ENCODE data around the gene KSR2.
"Not testable (repeated sequence)": the region's sequence is repeated elsewhere in the genome, so short reads cannot be mapped to it uniquely, and the experiment has no call there.

KSR2 gene

DNA sequence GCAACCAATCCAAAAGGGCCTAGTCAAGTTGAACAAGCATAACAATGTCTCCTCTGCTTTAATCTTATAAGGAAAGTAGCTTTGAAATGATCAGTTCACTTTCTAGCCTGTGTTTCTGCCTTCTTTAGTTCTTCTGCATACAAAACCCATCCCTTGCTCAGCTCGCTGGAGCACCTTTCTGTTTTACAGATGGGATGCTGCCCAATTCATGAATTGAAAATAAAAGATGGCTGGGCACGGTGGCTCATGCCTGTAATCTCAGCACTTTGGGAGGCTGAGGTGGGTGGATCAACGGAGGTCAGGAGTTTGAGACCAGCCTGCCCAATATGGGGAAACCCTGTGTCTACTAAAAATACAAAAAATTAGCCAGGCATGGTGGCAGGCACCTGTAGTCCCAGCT is 43.2 kb upstream of the KSR2 start:
- TF ChIP-seq, protein P1, sequence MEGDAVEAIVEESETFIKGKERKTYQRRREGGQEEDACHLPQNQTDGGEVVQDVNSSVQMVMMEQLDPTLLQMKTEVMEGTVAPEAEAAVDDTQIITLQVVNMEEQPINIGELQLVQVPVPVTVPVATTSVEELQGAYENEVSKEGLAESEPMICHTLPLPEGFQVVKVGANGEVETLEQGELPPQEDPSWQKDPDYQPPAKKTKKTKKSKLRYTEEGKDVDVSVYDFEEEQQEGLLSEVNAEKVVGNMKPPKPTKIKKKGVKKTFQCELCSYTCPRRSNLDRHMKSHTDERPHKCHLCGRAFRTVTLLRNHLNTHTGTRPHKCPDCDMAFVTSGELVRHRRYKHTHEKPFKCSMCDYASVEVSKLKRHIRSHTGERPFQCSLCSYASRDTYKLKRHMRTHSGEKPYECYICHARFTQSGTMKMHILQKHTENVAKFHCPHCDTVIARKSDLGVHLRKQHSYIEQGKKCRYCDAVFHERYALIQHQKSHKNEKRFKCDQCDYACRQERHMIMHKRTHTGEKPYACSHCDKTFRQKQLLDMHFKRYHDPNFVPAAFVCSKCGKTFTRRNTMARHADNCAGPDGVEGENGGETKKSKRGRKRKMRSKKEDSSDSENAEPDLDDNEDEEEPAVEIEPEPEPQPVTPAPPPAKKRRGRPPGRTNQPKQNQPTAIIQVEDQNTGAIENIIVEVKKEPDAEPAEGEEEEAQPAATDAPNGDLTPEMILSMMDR (IDR thresholded peaks at IDR 0.05; ENCODE audit: borderline replicate concordance, control extremely low read depth, extremely low read depth, insufficient read depth, missing control alignments) = no peak
- no peak for DNase-seq (ENCODE audit: low spot score)
- in situ Hi-C loops (cut with MboI; ENCODE audit: low sequenced_read_pairs, unreplicated experiment) = no loop called here

DNA sequence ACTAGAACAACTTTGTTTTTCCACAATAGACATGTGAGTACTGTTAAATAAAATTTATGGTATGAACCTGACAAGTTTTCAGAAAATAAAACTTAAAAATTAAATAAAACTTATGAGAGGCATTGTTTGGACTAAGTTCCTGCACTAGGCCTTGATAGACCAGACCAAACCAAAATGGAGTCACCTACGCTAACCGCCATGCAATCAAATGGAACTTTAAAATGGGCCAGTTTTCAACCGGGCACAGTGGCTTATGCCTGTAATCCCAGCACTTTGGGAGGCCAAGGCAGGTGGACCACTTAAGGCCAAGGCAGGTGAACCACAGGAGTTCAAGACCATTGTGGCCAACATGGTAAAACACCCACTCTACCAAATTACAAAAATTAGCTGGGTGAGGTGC is 42.6 kb upstream of the KSR2 start:
- DNase-seq (ENCODE audit: low spot score) = no peak
- in situ Hi-C loops (cut with MboI; ENCODE audit: low sequenced_read_pairs, unreplicated experiment) = no loop called here
- TF ChIP-seq, protein P1 (IDR thresholded peaks at IDR 0.05; ENCODE audit: borderline replicate concordance, control extremely low read depth, extremely low read depth, insufficient read depth, missing control alignments) = no peak

DNA sequence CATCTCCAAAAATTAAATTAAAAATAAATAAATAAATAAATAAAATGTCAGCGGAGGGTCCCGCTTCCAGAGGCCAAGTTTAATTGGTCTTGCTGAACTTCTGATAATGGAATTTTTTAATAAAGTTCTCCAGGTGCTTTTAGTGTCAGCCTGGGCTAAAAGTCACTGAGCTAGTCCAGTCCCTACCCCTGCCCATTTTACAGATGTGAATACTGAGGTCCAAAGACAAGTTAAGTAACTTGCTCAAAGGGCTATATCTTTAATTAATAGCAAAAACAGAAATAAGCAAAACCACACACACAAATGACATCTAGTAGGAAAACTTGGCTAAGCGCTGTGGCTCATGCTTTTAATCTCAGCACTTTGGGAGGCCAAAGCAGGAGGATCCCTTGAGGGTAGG is 42.1 kb upstream of the KSR2 start:
- TF ChIP-seq, protein P1 (IDR thresholded peaks at IDR 0.05; ENCODE audit: borderline replicate concordance, control extremely low read depth, extremely low read depth, insufficient read depth, missing control alignments) = no peak
- in situ Hi-C loops (cut with MboI; ENCODE audit: low sequenced_read_pairs, unreplicated experiment) = no loop called here
- no peak for DNase-seq (ENCODE audit: low spot score)

DNA sequence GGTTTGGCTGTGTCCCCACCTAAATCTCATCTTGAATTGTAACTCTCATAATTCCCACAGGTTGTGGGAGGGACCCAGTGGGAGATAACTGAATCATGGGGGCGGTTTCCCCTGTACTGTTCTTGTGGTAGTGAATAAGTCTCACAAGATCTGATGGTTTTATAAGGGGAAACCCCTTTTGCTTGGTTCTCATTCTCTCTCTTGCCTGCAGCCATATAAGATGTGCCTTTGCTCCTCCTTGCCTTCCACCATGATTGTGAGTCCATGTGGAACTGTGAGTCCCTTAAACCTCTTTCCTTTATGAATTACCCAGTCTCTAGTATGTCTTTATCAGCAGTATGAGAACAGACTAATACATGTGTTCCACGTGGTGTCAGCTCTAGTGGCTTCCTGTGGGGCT is 31.0 kb upstream of the KSR2 start:
- in situ Hi-C loops (cut with MboI; ENCODE audit: low sequenced_read_pairs, unreplicated experiment) = not testable (repeated sequence)

DNA sequence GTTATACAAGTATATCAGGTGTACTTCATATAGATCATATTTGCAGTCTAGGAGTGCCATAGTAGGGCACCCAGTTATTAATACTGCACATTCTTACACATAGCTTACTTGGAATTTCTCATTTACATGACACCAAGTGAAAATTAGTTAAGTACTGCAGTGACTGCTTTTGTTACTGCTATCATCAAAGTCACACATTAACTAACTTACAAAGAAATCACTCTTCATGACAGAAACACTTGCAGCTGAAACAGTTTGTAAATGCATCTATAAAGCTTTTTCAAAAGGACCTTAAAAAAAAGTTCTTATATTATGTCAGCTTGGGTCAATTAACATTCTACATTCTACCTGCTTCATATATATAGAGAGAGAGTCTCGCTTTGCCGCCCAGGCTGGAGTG is 29.9 kb upstream of the KSR2 start:
- TF ChIP-seq, protein P1 (IDR thresholded peaks at IDR 0.05; ENCODE audit: borderline replicate concordance, control extremely low read depth, extremely low read depth, insufficient read depth, missing control alignments) = no peak
- in situ Hi-C loops (cut with MboI; ENCODE audit: low sequenced_read_pairs, unreplicated experiment) = no loop called here
- no peak for DNase-seq (ENCODE audit: low spot score)

More for the DNA sequence above, 31.0 kb upstream of the KSR2 start:
- DNase-seq (ENCODE audit: low spot score) = not testable (repeated sequence)

DNA sequence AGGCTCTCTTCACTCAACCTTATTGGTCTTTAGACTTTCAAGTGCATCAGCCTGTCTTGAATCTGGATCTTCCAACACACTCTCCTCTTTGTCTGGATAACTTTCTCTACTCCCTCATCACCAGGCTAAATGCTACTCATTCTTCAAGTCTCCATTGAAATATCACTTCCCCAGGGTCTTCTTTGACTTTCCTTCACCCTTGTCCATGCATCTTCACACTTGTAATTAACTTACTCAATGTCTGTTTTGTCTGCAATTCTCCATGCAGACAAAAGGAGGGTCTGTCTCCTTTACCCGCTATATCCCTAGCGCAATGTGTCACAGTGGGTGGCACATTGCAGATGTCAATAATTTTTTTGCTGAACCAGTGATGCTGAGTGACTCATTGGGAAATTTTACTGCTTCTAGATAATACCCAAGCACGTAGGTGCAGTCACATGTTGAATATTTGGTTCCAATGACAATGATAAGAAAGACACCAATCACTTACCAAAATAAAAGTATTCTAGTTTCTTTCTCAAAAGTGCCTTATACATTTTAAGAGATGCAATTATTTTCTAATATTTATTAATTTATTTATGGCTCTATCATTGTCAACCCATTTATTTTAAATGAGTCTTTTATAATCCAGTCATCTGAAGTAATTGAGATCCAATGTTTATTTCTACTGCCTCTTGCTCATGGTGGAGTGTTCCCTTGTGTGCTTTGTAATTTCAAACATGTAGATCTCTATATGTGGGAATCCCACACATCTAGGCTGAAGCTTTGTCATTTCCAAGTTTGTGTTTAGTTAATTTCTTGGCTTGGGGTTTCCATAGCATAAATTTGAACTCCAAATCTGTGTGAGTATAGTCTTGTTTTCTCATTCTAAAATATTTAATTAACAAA is 26.0 kb upstream of the KSR2 start:
- in situ Hi-C loops (cut with MboI; ENCODE audit: low sequenced_read_pairs, unreplicated experiment) = no loop called here
- DNase-seq (ENCODE audit: low spot score) = no peak

More for the DNA sequence above, 26.0 kb upstream of the KSR2 start:
- TF ChIP-seq, protein P1 (IDR thresholded peaks at IDR 0.05; ENCODE audit: borderline replicate concordance, control extremely low read depth, extremely low read depth, insufficient read depth, missing control alignments) = no peak
